ENCODE results near the gene SLC5A5. TPM values are rescaled to one million over a fixed set of nuclear protein-coding genes. Genes with fewer than 3 reads are reported as not detected.
A peak's percentile ranks its signal among the peaks of the same experiment; 100 is the strongest.

SLC5A5 gene
- total and polyA plus RNA-seq, 4 donors: 0.14 to 0.95 (median 0.15) TPM; not detected in 1

DNA sequence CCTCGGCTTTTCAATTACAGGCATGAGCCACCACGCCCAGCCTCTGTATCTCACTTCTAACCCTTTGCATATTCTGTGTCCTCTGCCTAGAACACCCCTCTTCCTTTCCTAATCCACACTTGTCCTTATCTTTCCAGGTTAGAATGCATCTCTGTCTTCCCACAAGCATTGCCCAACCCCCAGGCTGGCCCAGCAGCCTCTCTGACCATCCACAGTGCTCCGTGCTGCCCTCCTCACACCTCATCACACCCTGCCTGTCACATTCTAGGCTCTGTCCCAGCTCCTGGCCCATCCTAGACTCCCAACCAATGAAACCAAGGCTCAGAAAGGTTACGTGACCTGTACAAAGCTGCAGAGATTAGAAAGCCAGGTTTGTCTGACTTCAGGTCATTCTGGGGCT, 35.2 kb upstream of the SLC5A5 start:
- peaks cover 0 to 3% (median 0%) of the 10 kb centered on the region in 5 donors for H3K4me1 ChIP-seq (ENCODE audit: control insufficient read depth in 5 of 5, insufficient read depth in 5 of 5, low read length in 5 of 5)
- DNase-seq: no peak
- no peak overlapping the region for H3K9ac ChIP-seq (ENCODE audit: insufficient read depth in 1 of 2, low read length in 2 of 2)
- H3K27me3 ChIP-seq (ENCODE audit: control insufficient read depth in 3 of 3, insufficient read depth in 3 of 3, low read length in 2 of 3): peaks cover 0 to 12% (median 3%) of the 10 kb centered on the region in 3 donors
- H3K27ac ChIP-seq (ENCODE audit: low read depth in 1 of 2, low read length in 1 of 2): no peak overlapping the region
- 77 to 87% methylated on average over 4 of the region's 4 CpGs for WGBS, 2 donors
- TF ChIP-seq, protein P1, sequence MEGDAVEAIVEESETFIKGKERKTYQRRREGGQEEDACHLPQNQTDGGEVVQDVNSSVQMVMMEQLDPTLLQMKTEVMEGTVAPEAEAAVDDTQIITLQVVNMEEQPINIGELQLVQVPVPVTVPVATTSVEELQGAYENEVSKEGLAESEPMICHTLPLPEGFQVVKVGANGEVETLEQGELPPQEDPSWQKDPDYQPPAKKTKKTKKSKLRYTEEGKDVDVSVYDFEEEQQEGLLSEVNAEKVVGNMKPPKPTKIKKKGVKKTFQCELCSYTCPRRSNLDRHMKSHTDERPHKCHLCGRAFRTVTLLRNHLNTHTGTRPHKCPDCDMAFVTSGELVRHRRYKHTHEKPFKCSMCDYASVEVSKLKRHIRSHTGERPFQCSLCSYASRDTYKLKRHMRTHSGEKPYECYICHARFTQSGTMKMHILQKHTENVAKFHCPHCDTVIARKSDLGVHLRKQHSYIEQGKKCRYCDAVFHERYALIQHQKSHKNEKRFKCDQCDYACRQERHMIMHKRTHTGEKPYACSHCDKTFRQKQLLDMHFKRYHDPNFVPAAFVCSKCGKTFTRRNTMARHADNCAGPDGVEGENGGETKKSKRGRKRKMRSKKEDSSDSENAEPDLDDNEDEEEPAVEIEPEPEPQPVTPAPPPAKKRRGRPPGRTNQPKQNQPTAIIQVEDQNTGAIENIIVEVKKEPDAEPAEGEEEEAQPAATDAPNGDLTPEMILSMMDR (IDR thresholded peaks at IDR 0.05; ENCODE audit: control extremely low read depth, extremely low read depth): no peak
- H3K9me3 ChIP-seq (ENCODE audit: control insufficient read depth in 4 of 4, insufficient read depth in 3 of 4, low read length in 3 of 4): peaks cover 0 to 2% (median 0%) of the 10 kb centered on the region in 4 donors
- no peak overlapping the region for H3K4me3 ChIP-seq
- ATAC-seq (ENCODE audit: insufficient read depth, low FRiP score): no peak
- peaks cover 0 to 21% (median 0%) of the 10 kb centered on the region in 4 donors for H3K36me3 ChIP-seq (ENCODE audit: control insufficient read depth in 4 of 4, insufficient read depth in 4 of 4, low read length in 4 of 4)

DNA sequence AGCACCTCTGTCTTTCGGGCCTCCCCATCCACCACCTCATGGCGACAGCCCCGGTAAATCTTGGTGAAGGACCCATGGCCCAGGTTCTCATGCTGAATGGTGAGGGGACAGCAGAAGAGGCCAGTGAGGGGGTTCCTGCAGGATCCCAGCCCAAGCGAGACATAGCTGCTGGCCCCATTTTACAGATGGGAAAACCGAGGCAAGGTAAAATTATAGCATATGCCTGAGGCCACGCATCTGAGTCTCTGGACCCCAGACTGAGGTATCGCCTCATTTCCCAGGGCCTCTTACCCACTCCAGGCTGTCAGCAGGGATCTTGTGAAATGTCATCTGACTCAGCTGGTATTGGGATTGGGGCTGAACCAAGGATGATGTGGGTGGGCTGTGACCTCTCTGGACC, 33.8 kb upstream of the SLC5A5 start:
- WGBS, 2 donors: 94 to 96% methylated on average over 7 of the region's 7 CpGs
- no peak for ATAC-seq (ENCODE audit: insufficient read depth, low FRiP score)
- TF ChIP-seq, protein P1 (IDR thresholded peaks at IDR 0.05; ENCODE audit: control extremely low read depth, extremely low read depth): no peak
- no peak overlapping the region for H3K9ac ChIP-seq (ENCODE audit: insufficient read depth in 1 of 2, low read length in 2 of 2)
- peaks cover 0 to 7% (median 0%) of the 10 kb centered on the region in 3 donors for H3K27me3 ChIP-seq (ENCODE audit: control insufficient read depth in 3 of 3, insufficient read depth in 3 of 3, low read length in 2 of 3)
- H3K27ac ChIP-seq (ENCODE audit: low read depth in 1 of 2, low read length in 1 of 2): no peak overlapping the region
- H3K36me3 ChIP-seq (ENCODE audit: control insufficient read depth in 4 of 4, insufficient read depth in 4 of 4, low read length in 4 of 4): peaks cover 0 to 16% (median 0%) of the 10 kb centered on the region in 4 donors
- DNase-seq: no peak
- peaks cover 0 to 2% (median 0%) of the 10 kb centered on the region in 4 donors for H3K9me3 ChIP-seq (ENCODE audit: control insufficient read depth in 4 of 4, insufficient read depth in 3 of 4, low read length in 3 of 4)
- peaks cover 0 to 4% (median 0%) of the 10 kb centered on the region in 5 donors for H3K4me1 ChIP-seq (ENCODE audit: control insufficient read depth in 5 of 5, insufficient read depth in 5 of 5, low read length in 5 of 5)
- no peak overlapping the region for H3K4me3 ChIP-seq

DNA sequence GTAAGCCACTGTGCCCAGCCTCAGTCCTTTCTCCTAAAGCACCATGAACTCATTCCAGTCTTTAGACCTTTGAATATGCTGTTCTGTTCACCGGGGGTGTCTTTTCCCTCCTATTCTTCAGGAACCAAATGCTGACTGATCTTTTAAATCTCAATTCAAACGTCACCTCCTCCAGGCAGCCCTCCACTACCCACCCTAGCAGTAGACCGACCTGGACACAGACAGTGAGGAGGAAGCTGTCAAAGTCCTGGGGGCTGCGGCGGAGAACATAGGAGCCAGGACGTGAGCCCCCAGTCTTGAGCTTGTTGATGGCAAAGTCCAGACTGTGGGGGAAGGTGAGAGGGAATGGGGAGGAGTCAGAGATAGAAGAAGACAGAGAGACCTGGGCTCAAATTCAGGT, 31.7 kb upstream of the SLC5A5 start:
- Histone ChIP-seq H3K9ac (ENCODE audit: insufficient read depth in 1 of 2, low read length in 2 of 2) (no peak overlapping the region), H3K27ac (ENCODE audit: low read depth in 1 of 2, low read length in 1 of 2) (no peak overlapping the region), H3K4me3 (no peak overlapping the region), H3K27me3 (ENCODE audit: control insufficient read depth in 3 of 3, insufficient read depth in 3 of 3, low read length in 2 of 3) (peaks cover 0 to 7% (median 0%) of the 10 kb centered on the region in 3 donors), H3K4me1 (ENCODE audit: control insufficient read depth in 5 of 5, insufficient read depth in 5 of 5, low read length in 5 of 5) (peaks cover 0 to 4% (median 0%) of the 10 kb centered on the region in 5 donors), H3K36me3 (ENCODE audit: control insufficient read depth in 4 of 4, insufficient read depth in 4 of 4, low read length in 4 of 4) (peaks cover 0 to 20% (median 0%) of the 10 kb centered on the region in 4 donors), H3K9me3 (ENCODE audit: control insufficient read depth in 4 of 4, insufficient read depth in 3 of 4, low read length in 3 of 4) (peaks cover 0 to 2% (median 0%) of the 10 kb centered on the region in 4 donors)
- DNase-seq: no peak
- no peak for ATAC-seq (ENCODE audit: insufficient read depth, low FRiP score)
- WGBS, 2 donors: 90 to 91% methylated on average over 6 of the region's 6 CpGs
- TF ChIP-seq, protein P1 (IDR thresholded peaks at IDR 0.05; ENCODE audit: control extremely low read depth, extremely low read depth): no peak

DNA sequence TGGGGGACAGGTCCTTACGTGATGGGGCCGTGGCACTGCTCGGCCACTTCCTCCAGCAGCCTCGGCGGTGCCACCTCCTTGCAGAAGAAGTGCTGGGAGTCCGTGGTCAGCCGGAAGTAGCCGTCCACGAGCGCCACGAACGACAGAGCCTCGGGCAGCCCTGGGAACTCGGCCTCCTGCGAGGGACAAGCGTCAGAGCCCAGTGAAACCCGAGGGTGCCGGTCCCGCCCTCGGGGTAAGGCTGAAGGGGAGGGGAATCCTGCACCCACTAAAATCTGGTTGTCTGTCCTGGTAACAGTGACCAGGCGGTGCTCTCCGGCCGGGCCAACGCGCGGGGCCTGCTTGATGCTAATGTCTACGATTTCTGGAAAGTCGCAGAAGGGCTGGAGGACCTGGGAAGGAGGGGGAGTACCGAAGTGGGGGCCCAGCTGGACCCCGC, 30.4 kb upstream of the SLC5A5 start:
- Histone ChIP-seq H3K27ac (ENCODE audit: low read depth in 1 of 2, low read length in 1 of 2) (no peak overlapping the region), H3K9ac (ENCODE audit: insufficient read depth in 1 of 2, low read length in 2 of 2) (no peak overlapping the region), H3K4me3 (no peak overlapping the region), H3K9me3 (ENCODE audit: control insufficient read depth in 4 of 4, insufficient read depth in 3 of 4, low read length in 3 of 4) (peaks cover 0 to 2% (median 0%) of the 10 kb centered on the region in 4 donors), H3K36me3 (ENCODE audit: control insufficient read depth in 4 of 4, insufficient read depth in 4 of 4, low read length in 4 of 4) (peaks cover 0 to 20% (median 0%) of the 10 kb centered on the region in 4 donors), H3K4me1 (ENCODE audit: control insufficient read depth in 5 of 5, insufficient read depth in 5 of 5, low read length in 5 of 5) (peaks cover 0 to 4% (median 0%) of the 10 kb centered on the region in 5 donors), H3K27me3 (ENCODE audit: control insufficient read depth in 3 of 3, insufficient read depth in 3 of 3, low read length in 2 of 3) (peaks cover 0 to 7% (median 0%) of the 10 kb centered on the region in 3 donors)
- WGBS, 2 donors: 54 to 76% methylated on average over 30 of the region's 30 CpGs
- TF ChIP-seq, protein P1 (IDR thresholded peaks at IDR 0.05; ENCODE audit: control extremely low read depth, extremely low read depth): no peak
- ATAC-seq (ENCODE audit: insufficient read depth, low FRiP score) (no peak), DNase-seq (peak in 1 of 3 donors; percentile 20)
